Vagina (tissue), 2 donors: ENCODE data around the gene PXK. TPM values are rescaled to one million over a fixed set of nuclear protein-coding genes. Genes with fewer than 3 reads are reported as not detected.
A peak's percentile ranks its signal among the peaks of the same experiment; 100 is the strongest.

ENCODE experiments used
- DNase-seq, 2 donors: peaks; one replicate each; pipeline ENCODE4 v3.0.0-alpha.2; 2017; ENCODE audit errors: extremely low spot score in 2 of 2
- H3K27ac ChIP-seq: fragments of 200-600 bp; sonication (generic); one replicate; pipeline ENCODE4 v1.5.1; 2019
- H3K27me3 ChIP-seq: fragments of 200-600 bp; sonication (generic); one replicate; pipeline ENCODE4 v1.5.1; 2019
- H3K36me3 ChIP-seq, 2 donors: fragments of 200-600 bp; sonication (generic); one replicate each; pipeline ENCODE4 v1.5.1; 2017 to 2019
- H3K4me1 ChIP-seq: fragments of 200-600 bp; sonication (generic); one replicate; pipeline ENCODE4 v1.5.1; 2019
- H3K4me3 ChIP-seq, 2 donors: fragments of 200-600 bp; sonication (generic); 1 replicate in 1 of 2; 2 replicates in 1 of 2; pipeline ENCODE4 v1.5.1; 2016 to 2019
- H3K9me3 ChIP-seq: fragments of 200-600 bp; sonication (generic); one replicate; pipeline ENCODE4 v1.5.1; 2019
- CTCF ChIP-seq, 3 experiments: fragments of 450-650 bp in 2 of 3; fragments of 200-600 bp in 1 of 3; sonication (generic) in 1 of 3; IDR thresholded peaks; one replicate each; pipeline ENCODE4 v1.5.1; 2017 to 2019; ENCODE audit warnings: antibody characterized with exemption in 3 of 3, mild to moderate bottlenecking in 2 of 3, moderate library complexity in 2 of 3
- POLR2A ChIP-seq, 2 donors: fragments of 450-650 bp; IDR thresholded peaks; one replicate each; pipeline ENCODE4 v1.6.1; 2017; ENCODE audit warnings: antibody characterized with exemption in 2 of 2, mild to moderate bottlenecking in 2 of 2, moderate library complexity in 2 of 2
- POLR2AphosphoS5 ChIP-seq, 2 donors: sonication (generic); formaldehyde crosslinking; IDR thresholded peaks; one replicate each; pipeline ENCODE4 v1.9.0; 2017; ENCODE audit warnings: antibody characterized with exemption in 2 of 2, mild to moderate bottlenecking in 2 of 2, low read depth in 1 of 2; ENCODE audit not compliant: insufficient read depth in 1 of 2
- intact Hi-C: fragments of 100-400 bp; cut with DNase I; formaldehyde crosslinking; loops from one replicate; pipeline ENCODE4 v1.15.1; 2023
- total RNA-seq: library from RNA; depleted of rRNA; stranded (reverse); fragments of >200 nt; gene quantifications from one replicate; pipeline ENCODE4 v1.2.3, GENCODE V29; 2016

The PXK gene
- total RNA-seq, 1 donor from 2014 or later, result 59.9 TPM

- no peaks in the 10 kb centered on the region for H3K27me3 ChIP-seq
- peaks cover 22% of the 10 kb centered on the region for H3K4me1 ChIP-seq
- intact Hi-C loops, result loop anchor here (10.0 kb wide), 1 partner anchor 235 kb away; no protein-coding TSS in a partner anchor
- peak overlapping the region; percentile 4 to 5 for H3K4me3 ChIP-seq
- no peaks in the 10 kb centered on the region for H3K9me3 ChIP-seq
- no peak for TF ChIP-seq POLR2A (IDR thresholded peaks at IDR 0.05)
- no peak for TF ChIP-seq CTCF (IDR thresholded peaks at IDR 0.05)
- TF ChIP-seq POLR2AphosphoS5 (IDR thresholded peaks at IDR 0.05; ENCODE audit: insufficient read depth in 1 of 2, low read depth in 1 of 2), result no peak
- peak overlapping the region; percentile 83 for H3K27ac ChIP-seq
- H3K36me3 ChIP-seq, result peaks cover 0 to 41% of the 10 kb centered on the region in 2 donors
- no peak for DNase-seq
Measured at GRCh38 chr3:58419780-58420507, 87.3 kb downstream of the PXK start.

- Histone ChIP-seq H3K9me3 (no peaks in the 10 kb centered on the region), H3K36me3 (peaks cover 0 to 47% of the 10 kb centered on the region in 2 donors), H3K4me1 (peaks cover 16% of the 10 kb centered on the region), H3K27ac (peak overlapping the region; percentile 33), H3K27me3 (no peaks in the 10 kb centered on the region), H3K4me3 (no peak overlapping the region)
- TF ChIP-seq POLR2AphosphoS5 (IDR thresholded peaks at IDR 0.05; ENCODE audit: insufficient read depth in 1 of 2, low read depth in 1 of 2) (no peak), CTCF (IDR thresholded peaks at IDR 0.05) (no peak), POLR2A (IDR thresholded peaks at IDR 0.05) (no peak)
- intact Hi-C loops, result no loop called here
- DNase-seq, result no peak
Measured at GRCh38 chr3:58421004-58421403, 88.3 kb downstream of the PXK start.

- H3K9me3 ChIP-seq, result no peaks in the 10 kb centered on the region
- peaks cover 16% of the 10 kb centered on the region for H3K4me1 ChIP-seq
- no peak overlapping the region for H3K4me3 ChIP-seq
- H3K27me3 ChIP-seq, result no peaks in the 10 kb centered on the region
- peaks cover 0 to 60% of the 10 kb centered on the region in 2 donors for H3K36me3 ChIP-seq
- H3K27ac ChIP-seq, result peak overlapping the region; percentile 22
- TF ChIP-seq CTCF (IDR thresholded peaks at IDR 0.05) (no peak), POLR2A (IDR thresholded peaks at IDR 0.05) (no peak), POLR2AphosphoS5 (IDR thresholded peaks at IDR 0.05; ENCODE audit: insufficient read depth in 1 of 2, low read depth in 1 of 2) (no peak)
- no peak for DNase-seq
- intact Hi-C loops, result no loop called here
Measured at GRCh38 chr3:58422756-58423325, 90.1 kb downstream of the PXK start.

- Histone ChIP-seq H3K4me1 (peaks cover 7% of the 10 kb centered on the region), H3K4me3 (no peak overlapping the region), H3K9me3 (no peaks in the 10 kb centered on the region), H3K27me3 (no peaks in the 10 kb centered on the region), H3K27ac (peak overlapping the region; percentile 35), H3K36me3 (peaks cover 0 to 78% of the 10 kb centered on the region in 2 donors)
- no peak for DNase-seq
- TF ChIP-seq POLR2A (IDR thresholded peaks at IDR 0.05) (no peak), CTCF (IDR thresholded peaks at IDR 0.05) (no peak), POLR2AphosphoS5 (IDR thresholded peaks at IDR 0.05; ENCODE audit: insufficient read depth in 1 of 2, low read depth in 1 of 2) (no peak)
- intact Hi-C loops, result no loop called here
Measured at GRCh38 chr3:58424613-58425012, 91.9 kb downstream of the PXK start.

- H3K27ac ChIP-seq, result no peak overlapping the region
- no peaks in the 10 kb centered on the region for H3K27me3 ChIP-seq
- TF ChIP-seq POLR2A (IDR thresholded peaks at IDR 0.05) (no peak), POLR2AphosphoS5 (IDR thresholded peaks at IDR 0.05; ENCODE audit: insufficient read depth in 1 of 2, low read depth in 1 of 2) (no peak), CTCF (IDR thresholded peaks at IDR 0.05) (no peak)
- intact Hi-C loops, result no loop called here
- no peak overlapping the region for H3K4me3 ChIP-seq
- H3K9me3 ChIP-seq, result no peaks in the 10 kb centered on the region
- no peak for DNase-seq
- H3K36me3 ChIP-seq, result peaks cover 0 to 90% of the 10 kb centered on the region in 2 donors
- no peaks in the 10 kb centered on the region for H3K4me1 ChIP-seq
Measured at GRCh38 chr3:58425782-58426181, 93.1 kb downstream of the PXK start.
